GM19239 (cell line): ENCODE results near the gene PARP9.
"Not testable (repeated sequence)": the region's sequence is repeated elsewhere in the genome, so short reads cannot be mapped to it uniquely, and the experiment has no call there.

ENCODE experiments used
- DNase-seq: peaks from one replicate; pipeline ENCODE4 v3.0.0; 2011; ENCODE audit warnings: low spot score; ENCODE audit not compliant: insufficient read length
- FAIRE-seq: peaks from 2 replicates; lab custom pipeline; 2011; peaks lifted over from hg19 to GRCh38; lab: Jason Lieb, UNC

The PARP9 gene

GRCh38 chr3:122577409-122578031, 13.4 kb upstream of the PARP9 start, which contains the start of gene PARP15:
PARP15 (plus strand) TSS chr3:122577650; CDS start chr3:122577668, 18 bp downstream.
- FAIRE-seq: no peak
- DNase-seq: no peak

DNA sequence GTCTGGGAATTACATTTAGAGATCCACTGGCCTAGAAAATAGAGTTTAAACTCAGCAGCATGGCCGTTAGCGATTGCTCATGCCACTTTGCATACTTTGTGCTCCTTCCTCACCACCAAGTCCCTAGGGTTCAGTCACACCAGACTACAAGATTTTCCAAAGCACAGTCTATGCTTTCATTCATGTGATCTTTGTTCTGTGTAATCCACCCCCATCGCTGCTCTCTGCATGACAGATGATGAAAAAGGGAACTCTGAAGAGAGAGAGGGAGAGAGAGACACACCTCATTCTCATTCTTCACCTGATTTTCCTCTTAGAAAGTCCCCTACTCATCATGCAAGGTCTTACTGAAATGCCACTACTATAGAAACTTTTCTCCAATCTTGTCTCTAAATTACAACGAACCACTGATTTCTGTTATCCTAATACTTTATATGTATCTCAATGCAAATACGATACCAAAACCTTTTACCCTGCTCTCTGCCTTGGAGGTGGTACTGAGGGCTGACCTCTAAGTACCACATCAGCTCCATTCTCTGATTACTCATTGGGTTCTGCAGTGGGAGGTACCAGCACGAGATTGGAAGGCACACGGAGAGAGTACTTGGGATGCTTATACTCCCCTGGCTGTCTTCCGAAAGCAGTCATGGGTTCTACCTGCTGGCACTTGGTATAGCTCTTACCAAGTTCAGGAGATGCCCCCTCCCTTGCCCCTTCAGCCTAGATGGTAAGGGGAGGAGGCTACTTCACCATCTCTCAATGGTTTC, 12.3 kb upstream of the PARP9 start:
- FAIRE-seq: peak; percentile 99
- peak; percentile 51 for DNase-seq

- DNase-seq: no peak
- FAIRE-seq: no peak
Observed at GRCh38 chr3:122572940-122573412, 8.9 kb upstream of the PARP9 start.

GRCh38 chr3:122568755-122569154, 4.7 kb upstream of the PARP9 start:
- DNase-seq: no peak
- peak; percentile 60 for FAIRE-seq

DNA sequence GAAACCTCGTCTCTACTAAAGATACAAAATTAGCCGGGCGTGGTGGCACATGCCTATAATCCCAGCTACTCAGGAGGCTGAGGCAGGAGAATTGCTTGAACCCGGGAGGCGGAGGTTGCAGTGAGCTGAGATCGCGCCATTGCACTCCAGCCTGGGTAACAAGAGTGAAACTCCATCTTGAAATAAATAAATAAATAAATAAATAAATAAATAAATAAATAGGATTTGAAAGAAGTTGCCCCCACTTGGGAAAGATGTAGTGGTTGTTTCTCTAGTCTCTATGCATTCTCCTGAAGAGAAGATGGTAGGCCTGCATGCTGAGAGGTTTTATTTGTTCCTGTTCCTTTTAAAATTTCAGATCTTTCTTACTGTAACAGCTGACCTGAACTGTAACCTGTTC, 4.0 kb upstream of the PARP9 start:
- not testable (repeated sequence) for DNase-seq, FAIRE-seq

DNA sequence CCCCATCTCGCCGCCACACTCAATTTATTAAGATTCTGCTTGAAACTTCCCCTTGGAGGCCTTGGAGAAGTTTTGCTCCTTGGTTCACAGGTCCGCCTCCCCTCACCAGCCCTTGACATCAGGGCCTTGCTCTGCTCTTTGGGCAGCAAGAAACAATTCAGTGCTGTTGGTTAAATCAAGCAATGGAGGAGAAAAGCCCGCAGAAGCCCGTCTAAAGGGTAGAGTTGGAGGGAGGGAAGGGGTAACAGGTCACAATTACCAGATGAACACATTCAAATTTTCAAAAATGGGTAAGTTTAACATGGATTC, 429 bp downstream of the PARP9 start:
- peak; percentile 88 for FAIRE-seq

GRCh38 chr3:122562923-122563716, 980 bp downstream of the PARP9 start:
- peak; percentile 89 for FAIRE-seq
- no peak for DNase-seq

More for the DNA sequence above, 429 bp downstream of the PARP9 start:
- DNase-seq: no peak

- FAIRE-seq (peak; percentile 92), DNase-seq (peak; percentile 48)
Observed at GRCh38 chr3:122560680-122561079, 3.4 kb downstream of the PARP9 start.

GRCh38 chr3:122559906-122560305, 4.2 kb downstream of the PARP9 start:
- no peak for FAIRE-seq

GRCh38 chr3:122558605-122559004, 5.5 kb downstream of the PARP9 start:
- FAIRE-seq (no peak), DNase-seq (no peak)

More at GRCh38 chr3:122559906-122560305, 4.2 kb downstream of the PARP9 start:
- no peak for DNase-seq

GRCh38 chr3:122557356-122557755, 6.7 kb downstream of the PARP9 start:
- DNase-seq (no peak), FAIRE-seq (no peak)

GRCh38 chr3:122555275-122556071, 8.6 kb downstream of the PARP9 start:
- DNase-seq: no peak
- no peak for FAIRE-seq

DNA sequence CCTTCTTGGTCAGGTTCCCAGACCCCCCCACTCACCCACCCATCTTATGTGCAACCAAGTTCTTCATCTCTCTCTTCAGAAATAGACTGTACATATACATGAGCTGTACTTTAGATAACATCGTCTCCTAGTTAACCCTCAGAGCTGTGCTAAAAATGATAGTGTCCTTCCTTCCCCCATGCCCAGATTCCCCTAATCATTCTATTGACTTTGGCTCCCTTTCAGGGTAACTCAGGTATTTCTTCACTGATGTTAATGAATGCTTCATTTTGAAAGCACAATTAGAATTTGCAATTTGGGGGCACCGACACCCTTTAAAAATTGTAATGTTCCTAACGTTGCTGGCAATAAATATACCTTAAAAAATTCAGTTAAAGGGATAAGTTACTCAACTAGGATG, 10.9 kb downstream of the PARP9 start:
- FAIRE-seq (no peak), DNase-seq (no peak)

- DNase-seq: no peak
Observed at GRCh38 chr3:122548619-122549018, 15.5 kb downstream of the PARP9 start.

DNA sequence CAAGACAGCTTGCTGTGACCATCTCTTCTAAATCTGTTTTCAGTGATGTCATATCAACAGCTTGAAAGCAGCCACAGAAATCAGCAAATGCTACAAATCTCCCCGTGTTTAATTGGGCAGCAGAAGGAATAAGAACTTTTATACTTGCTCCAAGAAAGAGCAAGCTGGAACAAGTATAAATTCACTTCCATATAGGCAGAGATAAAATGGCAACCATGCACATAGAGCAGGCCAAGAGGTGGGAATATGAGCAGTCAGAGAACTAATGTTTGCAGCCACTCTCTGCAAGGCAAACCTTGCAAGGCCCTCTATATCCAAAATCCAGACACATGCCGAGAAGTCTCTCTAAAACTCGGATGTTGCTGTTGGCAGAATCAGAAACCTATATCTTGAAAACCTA, 16.0 kb downstream of the PARP9 start:
- DNase-seq (no peak), FAIRE-seq (no peak)

More at GRCh38 chr3:122548619-122549018, 15.5 kb downstream of the PARP9 start:
- FAIRE-seq: no peak

GRCh38 chr3:122546151-122546550, 17.9 kb downstream of the PARP9 start:
- FAIRE-seq (no peak), DNase-seq (no peak)

GRCh38 chr3:122538956-122539490, 25.1 kb downstream of the PARP9 start:
- no peak for FAIRE-seq
- no peak for DNase-seq

DNA sequence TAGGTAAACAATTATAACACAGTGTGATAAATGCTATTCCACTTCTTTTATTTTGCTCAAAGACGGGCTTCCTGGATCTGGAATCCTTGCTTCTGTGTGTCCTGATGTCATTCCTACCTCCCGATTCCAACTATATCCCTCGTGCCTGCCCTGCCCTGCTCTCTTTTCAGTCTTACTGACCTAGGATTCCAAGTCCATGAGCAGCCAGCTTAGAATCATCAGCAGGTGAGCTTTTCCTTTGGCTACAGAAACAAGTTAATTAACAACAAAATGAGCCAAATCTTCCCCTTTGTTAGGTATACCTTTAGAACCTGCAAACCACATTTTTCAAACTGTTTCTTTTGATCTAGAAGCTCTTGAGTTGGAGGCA, 27.5 kb downstream of the PARP9 start:
- no peak for FAIRE-seq

GRCh38 chr3:122535964-122536631, 28.0 kb downstream of the PARP9 start:
- DNase-seq (no peak), FAIRE-seq (no peak)

More for the DNA sequence above, 27.5 kb downstream of the PARP9 start:
- no peak for DNase-seq
